DOHH2 (cell line): ENCODE measurements around the gene KCNIP4.

Experiments used
- H3F3A ChIP-seq: fragments of 200-600 bp; sonication (generic), shearing (Covaris generic); 2 replicates; pipeline ENCODE4 v1.6.0; 2016; ENCODE audit warnings: antibody characterized with exemption, mild to moderate bottlenecking; ENCODE audit not compliant: control insufficient read depth, insufficient read depth
- H3K27ac ChIP-seq: fragments of 200-600 bp; sonication (generic); 2 replicates; pipeline ENCODE4 v1.5.1; 2014; ENCODE audit warnings: low read depth, mild to moderate bottlenecking, low read length, moderate library complexity
- H3K27me3 ChIP-seq: fragments of 200-600 bp; sonication (generic); 2 replicates; pipeline ENCODE4 v1.6.1; 2014; ENCODE audit warnings: mild to moderate bottlenecking, low read length, mixed read lengths; ENCODE audit not compliant: control insufficient read depth
- H3K36me3 ChIP-seq: fragments of 200-600 bp; sonication (generic); 2 replicates; pipeline ENCODE4 v1.6.1; 2014; ENCODE audit warnings: mild to moderate bottlenecking, low read length, moderate library complexity, mixed read lengths; ENCODE audit not compliant: control insufficient read depth
- H3K4me1 ChIP-seq: fragments of 200-600 bp; sonication (generic); 2 replicates; pipeline ENCODE4 v1.6.1; 2014; ENCODE audit warnings: mild to moderate bottlenecking, low read length, mixed read lengths; ENCODE audit not compliant: control insufficient read depth
- H3K4me2 ChIP-seq: fragments of 200-600 bp; sonication (generic); 2 replicates; pipeline ENCODE4 v1.6.0; 2014; ENCODE audit warnings: mild to moderate bottlenecking, low read length, moderate library complexity
- H3K4me3 ChIP-seq: fragments of 200-600 bp; sonication (generic); 2 replicates; pipeline ENCODE4 v1.5.1; 2014; ENCODE audit warnings: mild to moderate bottlenecking, low read length, mixed read lengths
- H3K79me2 ChIP-seq: fragments of 200-600 bp; sonication (generic); 2 replicates; pipeline ENCODE4 v1.6.1; 2014; ENCODE audit warnings: mild to moderate bottlenecking, low read length, mixed read lengths; ENCODE audit not compliant: control insufficient read depth
- H3K9me2 ChIP-seq: fragments of 200-600 bp; sonication (generic); replicated peaks from 2 replicates; pipeline ENCODE4 v1.6.1; 2014; ENCODE audit warnings: mild to moderate bottlenecking, low read length, mixed read lengths; ENCODE audit not compliant: control insufficient read depth
- H3K9me3 ChIP-seq: fragments of 200-600 bp; sonication (generic); 2 replicates; pipeline ENCODE4 v1.6.1; 2014; ENCODE audit warnings: antibody characterized with exemption, low read length, mixed read lengths; ENCODE audit not compliant: control insufficient read depth, insufficient read depth
- H4K20me1 ChIP-seq: fragments of 200-600 bp; sonication (generic); 2 replicates; pipeline ENCODE4 v1.6.0; 2014; ENCODE audit warnings: low read depth, mild to moderate bottlenecking, antibody characterized with exemption, low read length, moderate library complexity; ENCODE audit not compliant: control insufficient read depth, insufficient read depth
- EZH2phosphoT487 ChIP-seq: fragments of 200-600 bp; sonication (generic); IDR thresholded peaks from 2 replicates; pipeline ENCODE4 v1.6.1; 2017; ENCODE audit warnings: borderline replicate concordance, mild to moderate bottlenecking, antibody characterized with exemption, low read length, moderate library complexity, mixed read lengths
- TF ChIP-seq, protein P1 (sequence below): fragments of 200-600 bp; sonication (generic); IDR thresholded peaks from one replicate; pipeline ENCODE4 v1.5.1; 2014; ENCODE audit warnings: antibody characterized with exemption, mild to moderate bottlenecking, low read depth, low read length; ENCODE audit not compliant: poor library complexity, severe bottlenecking

The KCNIP4 gene

DNA sequence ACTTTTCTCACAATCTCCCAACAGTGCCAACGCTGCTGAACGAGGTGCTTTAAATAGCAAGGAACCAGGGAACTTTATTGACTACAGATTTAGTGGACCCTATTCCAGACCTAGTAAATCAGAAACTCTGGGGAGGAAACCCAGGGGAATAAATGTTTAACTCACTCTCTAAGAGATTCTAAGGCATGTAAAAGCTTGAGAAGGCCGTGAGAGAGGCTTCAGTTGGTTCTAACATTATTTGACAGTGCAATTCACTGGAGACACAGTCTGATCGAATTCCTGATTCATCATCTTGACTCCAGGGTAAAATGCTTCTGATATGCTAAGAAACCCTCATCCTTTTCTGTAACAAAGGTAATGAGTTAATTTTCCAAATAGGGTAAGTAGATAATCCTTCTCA lies 494.4 kb downstream of the KCNIP4 start:
- Histone ChIP-seq H3K9me3 (no peaks in the 10 kb centered on the region), H3K4me2 (no peak overlapping the region), H3F3A (no peaks in the 10 kb centered on the region), H3K27me3 (no peaks in the 10 kb centered on the region), H4K20me1 (no peaks in the 10 kb centered on the region), H3K79me2 (no peaks in the 10 kb centered on the region), H3K4me3 (no peak overlapping the region), H3K27ac (no peak overlapping the region), H3K4me1 (no peaks in the 10 kb centered on the region), H3K9me2 (no peaks in the 10 kb centered on the region), H3K36me3 (no peaks in the 10 kb centered on the region)
- TF ChIP-seq, protein P1, sequence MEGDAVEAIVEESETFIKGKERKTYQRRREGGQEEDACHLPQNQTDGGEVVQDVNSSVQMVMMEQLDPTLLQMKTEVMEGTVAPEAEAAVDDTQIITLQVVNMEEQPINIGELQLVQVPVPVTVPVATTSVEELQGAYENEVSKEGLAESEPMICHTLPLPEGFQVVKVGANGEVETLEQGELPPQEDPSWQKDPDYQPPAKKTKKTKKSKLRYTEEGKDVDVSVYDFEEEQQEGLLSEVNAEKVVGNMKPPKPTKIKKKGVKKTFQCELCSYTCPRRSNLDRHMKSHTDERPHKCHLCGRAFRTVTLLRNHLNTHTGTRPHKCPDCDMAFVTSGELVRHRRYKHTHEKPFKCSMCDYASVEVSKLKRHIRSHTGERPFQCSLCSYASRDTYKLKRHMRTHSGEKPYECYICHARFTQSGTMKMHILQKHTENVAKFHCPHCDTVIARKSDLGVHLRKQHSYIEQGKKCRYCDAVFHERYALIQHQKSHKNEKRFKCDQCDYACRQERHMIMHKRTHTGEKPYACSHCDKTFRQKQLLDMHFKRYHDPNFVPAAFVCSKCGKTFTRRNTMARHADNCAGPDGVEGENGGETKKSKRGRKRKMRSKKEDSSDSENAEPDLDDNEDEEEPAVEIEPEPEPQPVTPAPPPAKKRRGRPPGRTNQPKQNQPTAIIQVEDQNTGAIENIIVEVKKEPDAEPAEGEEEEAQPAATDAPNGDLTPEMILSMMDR, result no peak
- no peak for TF ChIP-seq EZH2phosphoT487

GRCh38 chr4:21452931-21453330 lies 495.6 kb downstream of the KCNIP4 start:
- H3K27ac ChIP-seq, result no peak overlapping the region
- H3K4me2 ChIP-seq, result no peak overlapping the region
- H3F3A ChIP-seq, result no peaks in the 10 kb centered on the region
- H3K9me2 ChIP-seq, result no peaks in the 10 kb centered on the region
- no peaks in the 10 kb centered on the region for H3K36me3 ChIP-seq
- H3K4me3 ChIP-seq, result no peak overlapping the region
- H3K9me3 ChIP-seq, result no peaks in the 10 kb centered on the region
- H4K20me1 ChIP-seq, result no peaks in the 10 kb centered on the region
- H3K4me1 ChIP-seq, result no peaks in the 10 kb centered on the region
- TF ChIP-seq, protein P1, result no peak
- no peak for TF ChIP-seq EZH2phosphoT487
- H3K27me3 ChIP-seq, result no peaks in the 10 kb centered on the region
- no peaks in the 10 kb centered on the region for H3K79me2 ChIP-seq

DNA sequence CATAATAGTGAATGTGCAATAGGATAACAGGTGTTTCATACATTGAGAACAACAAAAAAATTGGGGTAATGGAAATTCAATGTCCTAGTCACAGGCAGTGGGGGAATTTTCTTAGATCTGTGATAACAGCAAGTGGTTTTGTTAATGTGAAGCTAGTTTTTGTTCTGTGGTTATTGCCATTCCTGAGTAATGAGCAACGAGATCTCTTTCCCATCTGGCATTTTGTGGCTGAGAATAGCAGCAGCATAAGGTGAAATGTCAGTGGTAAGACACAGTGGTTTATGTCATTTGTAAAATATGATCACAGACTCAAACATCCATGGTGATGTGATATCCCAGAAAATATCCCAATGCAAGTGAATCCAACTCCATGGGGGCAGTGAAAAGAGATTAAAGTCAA lies 497.5 kb downstream of the KCNIP4 start:
- Histone ChIP-seq H3K9me2 (no peaks in the 10 kb centered on the region), H3F3A (no peaks in the 10 kb centered on the region), H3K4me1 (no peaks in the 10 kb centered on the region), H3K36me3 (no peaks in the 10 kb centered on the region), H3K4me2 (no peak overlapping the region), H3K27ac (no peak overlapping the region), H3K79me2 (no peaks in the 10 kb centered on the region), H3K4me3 (no peak overlapping the region), H3K27me3 (no peaks in the 10 kb centered on the region), H3K9me3 (no peaks in the 10 kb centered on the region), H4K20me1 (no peaks in the 10 kb centered on the region)
- no peak for TF ChIP-seq EZH2phosphoT487
- TF ChIP-seq, protein P1, result no peak

DNA sequence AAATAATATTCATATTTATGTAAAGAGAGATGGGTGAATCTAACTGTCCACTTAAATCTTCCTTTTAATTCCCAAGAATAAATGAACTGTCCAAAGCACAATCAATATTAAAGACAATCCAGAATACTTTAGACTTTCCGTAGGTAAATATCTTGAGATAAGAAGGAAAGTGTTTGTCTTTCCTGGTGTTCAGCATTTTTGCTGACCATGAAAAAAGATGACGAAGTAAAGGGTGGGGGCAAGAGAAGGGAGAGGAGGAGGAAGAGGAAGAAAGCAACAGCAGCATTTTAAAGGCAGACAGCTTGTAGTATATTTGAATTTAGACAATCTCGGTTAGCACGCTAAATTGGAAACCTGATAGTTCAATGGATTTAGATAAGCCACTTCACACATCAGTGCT lies 498.2 kb downstream of the KCNIP4 start:
- no peak overlapping the region for H3K4me3 ChIP-seq
- H3K36me3 ChIP-seq, result no peaks in the 10 kb centered on the region
- no peaks in the 10 kb centered on the region for H3K9me3 ChIP-seq
- no peaks in the 10 kb centered on the region for H4K20me1 ChIP-seq
- no peak overlapping the region for H3K4me2 ChIP-seq
- no peaks in the 10 kb centered on the region for H3K27me3 ChIP-seq
- no peak overlapping the region for H3K27ac ChIP-seq
- H3K4me1 ChIP-seq, result no peaks in the 10 kb centered on the region
- no peaks in the 10 kb centered on the region for H3K9me2 ChIP-seq
- no peak for TF ChIP-seq EZH2phosphoT487
- TF ChIP-seq, protein P1, result no peak
- H3K79me2 ChIP-seq, result no peaks in the 10 kb centered on the region
- H3F3A ChIP-seq, result no peaks in the 10 kb centered on the region
